Measurements from ENCODE around the gene CFLAR.

The CFLAR gene

DNA sequence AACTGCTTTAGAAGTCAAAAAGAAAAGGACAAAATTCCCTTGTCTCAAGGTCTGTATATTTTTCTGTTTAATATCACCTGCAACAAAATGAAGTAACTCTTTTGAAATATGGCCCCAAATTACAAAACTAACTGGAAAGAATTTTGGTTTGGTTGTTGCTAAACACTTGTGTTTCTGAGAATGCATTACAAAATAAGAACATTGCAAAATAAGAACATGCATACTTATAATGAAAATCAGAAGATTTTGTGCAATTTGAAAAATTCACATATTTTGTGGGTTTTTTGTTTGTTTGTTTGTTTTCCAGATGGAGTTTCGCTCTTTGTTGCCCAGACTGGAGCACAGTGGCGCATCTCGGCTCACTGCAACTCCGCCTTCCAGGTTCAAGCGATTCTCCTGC, 22.4 kb upstream of the CFLAR start:
- Histone ChIP-seq H3K27me3 (ENCODE audit: low read depth, low read length) (no peaks in the 10 kb centered on the region), H3K27ac (ENCODE audit: low read length) (no peak overlapping the region), H3K4me1 (ENCODE audit: low read length) (no peaks in the 10 kb centered on the region), H3K4me3 (ENCODE audit: low read length) (no peak overlapping the region), H4K20me1 (ENCODE audit: insufficient read depth, low read length) (no peaks in the 10 kb centered on the region), H3K79me2 (ENCODE audit: low read length) (no peaks in the 10 kb centered on the region), H2AFZ (ENCODE audit: low read depth, low read length) (no peak overlapping the region), H3K9me3 (ENCODE audit: insufficient read depth, low read length) (no peaks in the 10 kb centered on the region), H3K9ac (ENCODE audit: low read length) (no peak overlapping the region), H3K36me3 (replicated peaks; ENCODE audit: low read depth, low read length) (peaks cover 5% of the 10 kb centered on the region), H3K4me2 (ENCODE audit: low read length) (no peak overlapping the region)
- TF ChIP-seq EZH2phosphoT487 (IDR thresholded peaks at IDR 0.05; ENCODE audit: low read depth), result no peak
- TF ChIP-seq, protein P1, sequence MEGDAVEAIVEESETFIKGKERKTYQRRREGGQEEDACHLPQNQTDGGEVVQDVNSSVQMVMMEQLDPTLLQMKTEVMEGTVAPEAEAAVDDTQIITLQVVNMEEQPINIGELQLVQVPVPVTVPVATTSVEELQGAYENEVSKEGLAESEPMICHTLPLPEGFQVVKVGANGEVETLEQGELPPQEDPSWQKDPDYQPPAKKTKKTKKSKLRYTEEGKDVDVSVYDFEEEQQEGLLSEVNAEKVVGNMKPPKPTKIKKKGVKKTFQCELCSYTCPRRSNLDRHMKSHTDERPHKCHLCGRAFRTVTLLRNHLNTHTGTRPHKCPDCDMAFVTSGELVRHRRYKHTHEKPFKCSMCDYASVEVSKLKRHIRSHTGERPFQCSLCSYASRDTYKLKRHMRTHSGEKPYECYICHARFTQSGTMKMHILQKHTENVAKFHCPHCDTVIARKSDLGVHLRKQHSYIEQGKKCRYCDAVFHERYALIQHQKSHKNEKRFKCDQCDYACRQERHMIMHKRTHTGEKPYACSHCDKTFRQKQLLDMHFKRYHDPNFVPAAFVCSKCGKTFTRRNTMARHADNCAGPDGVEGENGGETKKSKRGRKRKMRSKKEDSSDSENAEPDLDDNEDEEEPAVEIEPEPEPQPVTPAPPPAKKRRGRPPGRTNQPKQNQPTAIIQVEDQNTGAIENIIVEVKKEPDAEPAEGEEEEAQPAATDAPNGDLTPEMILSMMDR (IDR thresholded peaks at IDR 0.05; ENCODE audit: low read depth, low read length), result no peak

- no peak overlapping the region for H2AFZ ChIP-seq (ENCODE audit: low read depth, low read length)
- H3K9ac ChIP-seq (ENCODE audit: low read length), result no peak overlapping the region
- H3K4me1 ChIP-seq (ENCODE audit: low read length), result peaks cover 11% of the 10 kb centered on the region
- no peaks in the 10 kb centered on the region for H3K36me3 ChIP-seq (replicated peaks; ENCODE audit: low read depth, low read length)
- H3K4me3 ChIP-seq (ENCODE audit: low read length), result no peak overlapping the region
- no peak overlapping the region for H3K4me2 ChIP-seq (ENCODE audit: low read length)
- TF ChIP-seq, protein P1 (IDR thresholded peaks at IDR 0.05; ENCODE audit: low read depth, low read length), result no peak
- no peak for TF ChIP-seq EZH2phosphoT487 (IDR thresholded peaks at IDR 0.05; ENCODE audit: low read depth)
- H4K20me1 ChIP-seq (ENCODE audit: insufficient read depth, low read length), result no peaks in the 10 kb centered on the region
- no peaks in the 10 kb centered on the region for H3K79me2 ChIP-seq (ENCODE audit: low read length)
- no peaks in the 10 kb centered on the region for H3K27me3 ChIP-seq (ENCODE audit: low read depth, low read length)
- no peaks in the 10 kb centered on the region for H3K9me3 ChIP-seq (ENCODE audit: insufficient read depth, low read length)
- no peak overlapping the region for H3K27ac ChIP-seq (ENCODE audit: low read length)
These were observed 15.5 kb upstream of the CFLAR start for GRCh38 chr2:201100497-201100896.

- Histone ChIP-seq H3K4me2 (ENCODE audit: low read length) (no peak overlapping the region), H4K20me1 (ENCODE audit: insufficient read depth, low read length) (no peaks in the 10 kb centered on the region), H3K4me3 (ENCODE audit: low read length) (no peak overlapping the region), H3K27me3 (ENCODE audit: low read depth, low read length) (no peaks in the 10 kb centered on the region), H3K36me3 (replicated peaks; ENCODE audit: low read depth, low read length) (no peaks in the 10 kb centered on the region), H3K9me3 (ENCODE audit: insufficient read depth, low read length) (no peaks in the 10 kb centered on the region), H3K27ac (ENCODE audit: low read length) (no peak overlapping the region), H3K9ac (ENCODE audit: low read length) (no peak overlapping the region), H3K79me2 (ENCODE audit: low read length) (no peaks in the 10 kb centered on the region), H3K4me1 (ENCODE audit: low read length) (peaks cover 11% of the 10 kb centered on the region), H2AFZ (ENCODE audit: low read depth, low read length) (no peak overlapping the region)
- TF ChIP-seq EZH2phosphoT487 (IDR thresholded peaks at IDR 0.05; ENCODE audit: low read depth), result no peak
- TF ChIP-seq, protein P1 (IDR thresholded peaks at IDR 0.05; ENCODE audit: low read depth, low read length), result no peak
These were observed 10.2 kb upstream of the CFLAR start for GRCh38 chr2:201105759-201106158.

DNA sequence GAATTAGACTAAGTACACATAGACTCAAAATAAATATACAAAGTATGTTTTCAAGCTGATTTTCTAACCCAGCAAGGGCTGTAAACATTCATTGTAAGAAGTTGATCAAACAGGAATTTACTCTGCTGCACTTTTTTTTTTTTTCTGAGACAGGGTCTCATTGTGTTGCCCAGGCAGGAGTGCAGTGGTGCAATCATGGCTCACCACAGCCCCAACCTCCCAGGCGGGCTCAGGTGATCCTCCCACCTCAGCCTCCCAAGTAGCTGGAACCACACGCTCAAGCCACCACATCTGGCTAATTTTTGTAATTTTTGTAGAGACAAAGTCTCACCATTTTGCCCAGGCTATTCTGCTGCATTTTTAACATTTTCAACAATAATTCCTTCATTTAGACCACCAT, 8.3 kb upstream of the CFLAR start:
- Histone ChIP-seq H3K9me3 (ENCODE audit: insufficient read depth, low read length) (no peaks in the 10 kb centered on the region), H3K9ac (ENCODE audit: low read length) (no peak overlapping the region), H3K79me2 (ENCODE audit: low read length) (no peaks in the 10 kb centered on the region), H3K27me3 (ENCODE audit: low read depth, low read length) (no peaks in the 10 kb centered on the region), H4K20me1 (ENCODE audit: insufficient read depth, low read length) (no peaks in the 10 kb centered on the region), H3K27ac (ENCODE audit: low read length) (no peak overlapping the region), H3K36me3 (replicated peaks; ENCODE audit: low read depth, low read length) (no peaks in the 10 kb centered on the region), H3K4me1 (ENCODE audit: low read length) (peaks cover 1% of the 10 kb centered on the region), H2AFZ (ENCODE audit: low read depth, low read length) (no peak overlapping the region), H3K4me2 (ENCODE audit: low read length) (no peak overlapping the region), H3K4me3 (ENCODE audit: low read length) (no peak overlapping the region)
- TF ChIP-seq, protein P1 (IDR thresholded peaks at IDR 0.05; ENCODE audit: low read depth, low read length), result no peak
- TF ChIP-seq EZH2phosphoT487 (IDR thresholded peaks at IDR 0.05; ENCODE audit: low read depth), result no peak
